GM12892 (cell line): ENCODE data around the gene WBP2NL.
A peak's percentile ranks its signal among the peaks of the same experiment; 100 is the strongest.
"Not testable (repeated sequence)": the region's sequence is repeated elsewhere in the genome, so short reads cannot be mapped to it uniquely, and the experiment has no call there.

ENCODE experiments used
- DNase-seq: peaks from one replicate; pipeline ENCODE4 v3.0.0; 2011; ENCODE audit not compliant: insufficient read length
- FAIRE-seq: peaks from 2 replicates; lab custom pipeline; 2011; peaks lifted over from hg19 to GRCh38; lab: Jason Lieb, UNC
- POLR2A ChIP-seq: IDR thresholded peaks from 2 replicates; pipeline ENCODE4 v1.6.1; 2011; ENCODE audit warnings: low read depth, low read length, control low read depth
- POLR2AphosphoS5 ChIP-seq: IDR thresholded peaks from 2 replicates; pipeline ENCODE4 v1.6.1; 2011; ENCODE audit warnings: low read depth, low read length, control low read depth
- TAF1 ChIP-seq: IDR thresholded peaks from 2 replicates; pipeline ENCODE4 v1.6.1; 2011; ENCODE audit warnings: low read depth, mild to moderate bottlenecking, control low read depth, low read length, borderline replicate concordance

Gene WBP2NL

DNA sequence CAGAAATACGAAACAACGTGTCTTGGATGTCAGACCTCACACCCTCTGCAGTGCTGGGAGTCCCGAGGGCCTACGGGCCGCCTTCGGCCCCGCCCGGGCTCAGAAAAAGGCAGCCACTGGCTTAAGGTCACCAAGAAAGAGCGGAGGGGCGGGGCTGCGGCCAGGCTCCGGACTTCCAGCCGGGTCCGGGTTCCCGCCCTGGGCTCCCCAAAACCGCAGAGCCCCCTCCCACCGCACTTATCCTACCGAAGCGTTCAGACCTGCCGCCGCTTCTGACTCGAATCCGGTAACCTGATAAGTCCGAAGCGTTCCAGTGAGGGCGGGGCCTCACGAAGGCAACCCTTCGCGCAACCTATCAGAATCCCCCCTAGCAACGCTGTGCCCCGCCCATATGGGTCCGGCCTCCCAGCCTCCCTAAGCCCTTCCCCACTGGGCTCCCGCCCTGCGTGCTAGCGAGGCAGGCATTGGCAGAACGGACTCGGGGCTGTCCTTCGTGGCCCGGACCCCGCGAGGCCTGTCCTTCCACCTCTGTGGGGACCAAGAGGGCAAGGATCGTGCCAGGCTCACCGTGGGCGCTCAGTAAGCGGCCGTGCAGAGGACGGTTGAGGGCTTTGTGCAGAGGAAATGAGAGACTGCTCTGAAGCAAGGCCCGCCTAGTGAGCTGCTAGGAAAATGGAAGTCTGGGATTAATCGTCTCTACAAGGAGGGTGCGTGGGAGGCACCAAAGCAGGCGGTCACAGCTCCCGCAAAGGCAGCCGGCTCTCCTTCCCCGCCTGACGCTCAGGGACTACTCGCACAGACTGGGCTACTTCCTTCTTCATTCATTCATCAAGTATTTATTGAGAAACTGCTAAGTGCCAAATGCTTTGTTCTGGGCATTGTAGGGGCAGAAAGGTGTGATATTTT, 72.2 kb downstream of the WBP2NL start, which contains the start of gene NAGA:
Gene NAGA, minus strand, starts transcription at position 296 of the 906 bp plus-strand sequence. CDS start 515 bp downstream, outside the sequence.
- DNase-seq = peak; percentile 97
- TF ChIP-seq TAF1 (peak; percentile 41; the same call in 1 of the 2 replicates), POLR2A (peak; percentile 80), POLR2AphosphoS5 (peak; percentile 48; the same call in 1 of the 2 replicates)
- FAIRE-seq = peak; percentile 100

DNA sequence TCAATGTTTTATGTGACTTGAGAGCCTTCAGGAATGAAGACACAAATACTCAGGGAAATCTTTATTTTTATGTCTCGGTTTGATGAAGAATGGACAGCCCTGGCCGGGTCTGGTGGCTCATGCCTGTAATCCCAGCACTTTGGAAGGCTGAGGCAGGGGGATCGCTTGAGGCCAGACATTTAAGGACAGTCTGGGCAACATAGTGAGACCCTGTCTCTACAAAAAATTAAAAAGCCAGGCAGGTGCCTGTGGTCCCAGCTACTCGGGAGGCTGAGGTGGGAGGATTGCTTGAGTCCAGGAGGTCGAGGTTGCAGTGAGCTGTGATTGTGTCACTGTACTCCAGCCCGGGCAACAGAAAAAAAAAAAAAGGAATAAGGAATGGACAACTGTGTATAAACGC, 72.9 kb downstream of the WBP2NL start:
- peak; percentile 17 for FAIRE-seq
- DNase-seq = not testable (repeated sequence)

- FAIRE-seq (no peak), DNase-seq (no peak)
- no peak for TF ChIP-seq POLR2A
- TF ChIP-seq TAF1 = no peak
- no peak for TF ChIP-seq POLR2AphosphoS5
Observed at GRCh38 chr22:42072606-42073330, 74.2 kb downstream of the WBP2NL start.

DNA sequence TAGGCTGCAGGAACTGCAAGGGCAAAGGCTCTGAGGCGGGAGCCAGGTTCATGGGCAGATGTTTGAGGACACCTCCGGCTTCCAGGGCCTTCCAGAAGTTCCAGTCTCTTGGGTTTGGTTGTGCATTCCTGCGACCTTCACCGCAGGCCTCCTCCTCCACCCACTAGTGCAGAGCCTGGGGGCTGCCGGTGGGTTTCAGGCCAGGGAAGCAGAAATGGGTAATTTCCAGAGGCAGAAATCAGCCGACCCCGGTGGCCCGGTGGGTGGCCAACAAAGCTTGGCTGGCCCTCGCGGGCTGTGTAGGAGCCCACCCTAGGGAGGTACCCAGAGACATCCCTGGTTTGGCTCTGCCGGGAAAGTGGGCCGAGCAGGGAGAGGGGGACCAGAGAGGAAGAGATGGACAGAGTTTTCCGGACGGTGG, 75.0 kb downstream of the WBP2NL start:
- no peak for TF ChIP-seq POLR2AphosphoS5
- no peak for TF ChIP-seq POLR2A
- no peak for TF ChIP-seq TAF1
- FAIRE-seq (peak; percentile 54), DNase-seq (no peak)

GRCh38 chr22:42074132-42074811, 75.7 kb downstream of the WBP2NL start, which contains the start of gene PHETA2:
Gene PHETA2 (plus strand): TSS chr22:42074248. CDS start chr22:42077294, 3,046 bp downstream.
- TF ChIP-seq POLR2A (peak; percentile 55), TAF1 (no peak)
- DNase-seq (peak; percentile 43), FAIRE-seq (peak; percentile 78)

DNA sequence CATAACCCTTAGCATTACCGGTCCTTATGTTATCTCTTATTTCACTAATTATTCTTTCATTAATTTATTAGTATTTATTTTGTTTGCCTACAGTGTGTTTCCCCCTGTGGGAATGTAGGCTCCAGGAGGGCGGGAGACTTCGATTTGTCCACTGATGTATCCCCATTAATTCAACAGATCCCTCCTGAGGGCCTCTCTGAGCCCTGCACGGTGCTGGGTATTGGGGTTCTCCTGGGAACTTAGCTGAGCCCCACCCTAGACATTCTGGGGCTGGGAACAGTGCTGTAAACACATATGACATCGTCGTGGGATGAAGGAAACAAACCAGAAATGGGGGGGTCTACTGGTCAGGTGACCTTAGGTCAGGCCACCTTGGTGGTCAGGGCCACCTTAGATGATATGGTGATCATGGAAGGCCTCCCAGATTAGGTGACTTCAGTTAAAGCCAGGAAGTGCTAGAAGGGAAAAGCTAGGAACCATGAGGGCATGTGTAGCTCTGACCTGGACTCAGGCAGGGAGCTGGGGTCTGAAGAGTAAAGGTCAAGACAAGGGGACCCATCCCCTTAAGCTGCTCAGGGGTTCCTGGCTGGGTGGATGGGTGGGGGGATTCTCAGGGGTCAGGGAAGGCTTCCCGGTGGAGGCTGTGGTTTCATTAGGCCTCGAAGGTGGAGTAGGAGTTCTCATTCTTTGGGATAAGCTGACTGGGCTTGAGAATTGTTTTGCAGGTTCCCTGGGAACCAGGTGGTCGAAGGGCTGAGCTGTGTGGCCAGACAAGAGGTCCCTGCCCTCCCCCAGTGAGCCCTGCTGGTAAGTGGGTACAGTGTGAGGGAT, 76.5 kb downstream of the WBP2NL start:
- FAIRE-seq (no peak), DNase-seq (no peak)
- TF ChIP-seq TAF1 (no peak), POLR2A (no peak), POLR2AphosphoS5 (no peak)

GRCh38 chr22:42076764-42077485, 78.3 kb downstream of the WBP2NL start:
- DNase-seq = no peak
- TF ChIP-seq POLR2A (no peak), TAF1 (no peak), POLR2AphosphoS5 (no peak)
- no peak for FAIRE-seq

- no peak for DNase-seq
- no peak for TF ChIP-seq POLR2AphosphoS5
- TF ChIP-seq POLR2A = no peak
- TF ChIP-seq TAF1 = no peak
- FAIRE-seq = no peak
Observed at GRCh38 chr22:42077486-42078125, 79.0 kb downstream of the WBP2NL start.
